OCI-LY7 (cell line): ENCODE data around the gene CADM2. TPM values are rescaled to one million over a fixed set of nuclear protein-coding genes. Genes with fewer than 3 reads are reported as not detected.

Experiments used
- BruUV-seq: library from RNA; stranded (reverse); fragments of 400-500 nt; replicated peaks from 2 replicates; lab custom pipeline; 2021; lab: Mats Ljungman, UMichigan
- CTCF ChIA-PET: fragments of 300-600 bp; sonication (Branson Sonifier 250); formaldehyde crosslinking; loops from one replicate; lab custom pipeline; 2022; ENCODE audit warnings: antibody characterized with exemption; ENCODE audit not compliant: unreplicated experiment; lab: Charles Lee
- POLR2A ChIA-PET: fragments of 300-600 bp; sonication (Branson Sonifier 250); formaldehyde crosslinking; loops from one replicate; lab custom pipeline; 2022; ENCODE audit warnings: antibody characterized with exemption; lab: Charles Lee
- DNase-seq: peaks from one replicate; pipeline ENCODE4 v3.0.0-alpha.2; 2015; ENCODE audit warnings: low spot score
- H2AFZ ChIP-seq: fragments of 200-600 bp; sonication (generic), shearing (Covaris generic); 2 replicates; pipeline ENCODE4 v1.6.1; 2014; ENCODE audit warnings: mild to moderate bottlenecking, antibody characterized with exemption, low read length, moderate library complexity
- H3K27ac ChIP-seq: fragments of 200-600 bp; sonication (generic); 2 replicates; pipeline ENCODE4 v1.5.1; 2014; ENCODE audit warnings: mixed run types, low read depth, mild to moderate bottlenecking, moderate library complexity, low read length, inconsistent platforms; ENCODE audit not compliant: poor library complexity, severe bottlenecking
- H3K36me3 ChIP-seq: fragments of 200-600 bp; sonication (generic); 2 replicates; pipeline ENCODE4 v1.6.1; 2014; ENCODE audit warnings: mild to moderate bottlenecking, antibody characterized with exemption, low read length, moderate library complexity, mixed read lengths; ENCODE audit not compliant: insufficient read depth
- H3K4me1 ChIP-seq: fragments of 200-600 bp; sonication (generic); 2 replicates; pipeline ENCODE4 v1.5.1; 2014; ENCODE audit warnings: mild to moderate bottlenecking, low read length; ENCODE audit not compliant: insufficient read depth, poor library complexity, severe bottlenecking
- H3K4me2 ChIP-seq: fragments of 200-600 bp; sonication (generic); 2 replicates; pipeline ENCODE4 v1.6.1; 2014; ENCODE audit warnings: mild to moderate bottlenecking, low read length
- H3K4me3 ChIP-seq: fragments of 200-600 bp; sonication (generic); 2 replicates; pipeline ENCODE4 v1.5.1; 2014; ENCODE audit warnings: mild to moderate bottlenecking, low read depth, low read length; ENCODE audit not compliant: poor library complexity, severe bottlenecking
- H3K79me2 ChIP-seq: fragments of 200-600 bp; sonication (generic); 2 replicates; pipeline ENCODE4 v1.6.1; 2016; ENCODE audit warnings: low read depth, mild to moderate bottlenecking, low read length, moderate library complexity, mixed read lengths; ENCODE audit not compliant: insufficient read depth
- H3K9me2 ChIP-seq: fragments of 200-600 bp; sonication (generic); 2 replicates; pipeline ENCODE4 v1.6.1; 2016; ENCODE audit warnings: mild to moderate bottlenecking, low read length, mixed read lengths; ENCODE audit not compliant: insufficient read depth
- H3K9me3 ChIP-seq: fragments of 200-600 bp; sonication (generic); 2 replicates; pipeline ENCODE4 v1.6.1; 2014; ENCODE audit warnings: mild to moderate bottlenecking, mixed run types, low read length, mixed read lengths
- H4K20me1 ChIP-seq: fragments of 200-600 bp; sonication (generic); 2 replicates; pipeline ENCODE4 v1.6.1; 2014; ENCODE audit warnings: mild to moderate bottlenecking, antibody characterized with exemption, low read length, moderate library complexity, mixed read lengths; ENCODE audit not compliant: insufficient read depth
- CTCF ChIP-seq: fragments of 200-600 bp; sonication (generic); conservative IDR thresholded peaks from 2 replicates; pipeline ENCODE4 v1.5.1; 2014; ENCODE audit warnings: mild to moderate bottlenecking, antibody characterized with exemption, low read length, moderate library complexity, mixed read lengths
- EZH2phosphoT487 ChIP-seq: fragments of 200-600 bp; sonication (generic); IDR thresholded peaks from 2 replicates; pipeline ENCODE4 v1.6.1; 2018; ENCODE audit warnings: low read depth, borderline replicate concordance, mild to moderate bottlenecking, mixed run types, antibody characterized with exemption, low read length, moderate library complexity, mixed read lengths
- intact Hi-C: fragments of 100-400 bp; cut with micrococcal nuclease; formaldehyde crosslinking; loops from one replicate; pipeline ENCODE4 v1.10.0; 2022; ENCODE audit not compliant: unreplicated experiment
- total RNA-seq, 2 experiments: library from RNA; depleted of rRNA in 1 of 2; stranded (reverse); fragments of >200 nt in 1 of 2; shearing (Covaris generic) in 1 of 2; gene quantifications; 2 replicates each; pipeline ENCODE4 v1.2.3, GENCODE V29; 2014 to 2022

The CADM2 gene
- total RNA-seq, 2 experiments from 2014 or later, result not detected

- Histone ChIP-seq H3K4me3 (no peak overlapping the region), H3K79me2 (no peaks in the 10 kb centered on the region), H4K20me1 (no peaks in the 10 kb centered on the region), H3K27ac (no peak overlapping the region), H2AFZ (no peak overlapping the region), H3K4me2 (0 out of 2 replicates have a peak overlapping the region, but pooled peaks have one; percentile 19), H3K36me3 (no peaks in the 10 kb centered on the region), H3K4me1 (peaks cover 4% of the 10 kb centered on the region), H3K9me3 (no peaks in the 10 kb centered on the region), H3K9me2 (no peaks in the 10 kb centered on the region)
- POLR2A ChIA-PET, result interaction anchor here (0.6 to 1.0 kb wide), 3 partner anchors 13 to 1390 kb away, joined by 3 read pairs; no protein-coding TSS in a partner anchor
- intact Hi-C loops, result loop anchor here (10.0 kb wide), 1 partner anchor 744 kb away; no protein-coding TSS in a partner anchor
- DNase-seq, result peak; percentile 49
- TF ChIP-seq CTCF (peak; percentile 83), EZH2phosphoT487 (no peak)
- CTCF ChIA-PET, result no interaction called here
- no TSS peak for BruUV-seq
Observed at GRCh38 chr3:85821130-85821756, 862.5 kb downstream of the CADM2 start.

- no TSS peak for BruUV-seq
- H3K4me2 ChIP-seq, result no peak overlapping the region
- no peak for DNase-seq
- POLR2A ChIA-PET, result interaction anchor here (0.5 kb wide), 1 partner anchor 27 kb away, joined by 3 read pairs; no protein-coding TSS in a partner anchor
- intact Hi-C loops, result no loop called here
- no peak overlapping the region for H2AFZ ChIP-seq
- TF ChIP-seq CTCF, result no peak
- TF ChIP-seq EZH2phosphoT487, result no peak
- H4K20me1 ChIP-seq, result no peaks in the 10 kb centered on the region
- no peaks in the 10 kb centered on the region for H3K9me3 ChIP-seq
- H3K4me3 ChIP-seq, result no peak overlapping the region
- H3K4me1 ChIP-seq, result no peaks in the 10 kb centered on the region
- no peak overlapping the region for H3K27ac ChIP-seq
- no peaks in the 10 kb centered on the region for H3K9me2 ChIP-seq
- CTCF ChIA-PET, result no interaction called here
- no peaks in the 10 kb centered on the region for H3K79me2 ChIP-seq
- H3K36me3 ChIP-seq, result no peaks in the 10 kb centered on the region
Observed at GRCh38 chr3:85835857-85836440, 877.2 kb downstream of the CADM2 start.

- Histone ChIP-seq H3K27ac (no peak overlapping the region), H3K9me2 (no peaks in the 10 kb centered on the region), H3K36me3 (no peaks in the 10 kb centered on the region), H3K79me2 (no peaks in the 10 kb centered on the region), H3K4me2 (no peak overlapping the region), H3K4me3 (no peak overlapping the region), H4K20me1 (no peaks in the 10 kb centered on the region), H3K4me1 (no peaks in the 10 kb centered on the region), H2AFZ (no peak overlapping the region), H3K9me3 (no peaks in the 10 kb centered on the region)
- intact Hi-C loops, result no loop called here
- DNase-seq, result no peak
- TF ChIP-seq EZH2phosphoT487 (no peak), CTCF (no peak)
- POLR2A ChIA-PET, result interaction anchor here (0.7 kb wide), 1 partner anchor 1355 kb away, joined by 4 read pairs; no protein-coding TSS in a partner anchor
- no TSS peak for BruUV-seq
- CTCF ChIA-PET, result no interaction called here
Observed at GRCh38 chr3:85837402-85837801, 878.6 kb downstream of the CADM2 start.
